GM13976 (cell line): ENCODE data around the gene OSBPL1A.

Experiments
- DNase-seq: peaks from one replicate; pipeline ENCODE4 v3.0.0; 2012; ENCODE audit warnings: low spot score
- CTCF ChIP-seq: IDR thresholded peaks from 2 replicates; pipeline ENCODE4 v1.5.1; 2012; ENCODE audit warnings: borderline replicate concordance, mild to moderate bottlenecking; ENCODE audit not compliant: insufficient read depth; ENCODE audit errors: extremely low read depth, missing control alignments, control extremely low read depth
- in situ Hi-C: fragments of 300-500 bp; cut with MboI; formaldehyde crosslinking; loops from one replicate; pipeline ENCODE4 v1.12.0; 2022; ENCODE audit warnings: low sequenced_read_pairs, mixed read lengths, inconsistent platforms; ENCODE audit not compliant: unreplicated experiment

The OSBPL1A gene

GRCh38 chr18:24244698-24245097, 152.9 kb downstream of the OSBPL1A start:
- in situ Hi-C loops: no loop called here
- no peak for TF ChIP-seq CTCF
- no peak for DNase-seq

- no peak for TF ChIP-seq CTCF
- in situ Hi-C loops: no loop called here
- no peak for DNase-seq
Measured at GRCh38 chr18:24243677-24244076, 153.9 kb downstream of the OSBPL1A start.

DNA sequence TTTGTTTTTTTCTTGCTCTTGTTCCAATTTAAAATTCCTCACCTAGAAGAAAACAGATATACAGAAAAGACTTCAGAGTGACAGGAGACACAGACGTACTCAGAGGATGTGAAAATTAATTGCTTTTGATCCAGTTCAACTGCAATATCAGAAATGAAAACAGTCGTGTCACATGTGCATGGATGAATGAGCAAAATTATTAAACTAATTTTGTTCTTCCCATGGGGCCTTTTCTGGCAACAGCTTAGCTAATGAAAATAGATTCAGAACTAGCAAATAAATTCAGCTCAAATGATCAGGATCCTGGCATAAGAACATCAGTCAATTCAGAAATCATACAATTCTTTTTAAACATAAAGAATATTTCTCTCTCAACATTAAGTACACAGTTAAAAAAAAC, 158.3 kb downstream of the OSBPL1A start:
- no peak for DNase-seq
- in situ Hi-C loops: no loop called here
- no peak for TF ChIP-seq CTCF

DNA sequence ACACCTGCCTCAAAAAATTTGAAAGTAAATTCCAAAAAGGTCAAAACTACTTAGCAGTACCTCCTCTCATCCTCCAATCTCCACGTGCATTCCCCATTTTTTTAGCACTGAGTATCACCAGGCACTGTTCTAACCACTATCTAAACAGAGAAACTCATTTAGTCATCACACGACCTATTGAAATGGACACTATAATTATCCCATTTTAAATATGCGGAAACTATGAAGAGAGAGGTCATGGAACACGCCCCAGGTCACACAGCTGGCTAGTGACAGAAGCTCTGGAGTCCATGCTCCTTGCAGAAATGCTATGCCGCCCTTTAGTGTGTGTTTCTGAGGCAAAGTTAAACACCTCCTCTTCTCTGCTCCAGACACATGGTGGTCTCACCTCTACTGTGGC, 159.2 kb downstream of the OSBPL1A start:
- TF ChIP-seq CTCF: no peak
- DNase-seq: no peak
- in situ Hi-C loops: no loop called here

- no peak for DNase-seq
- TF ChIP-seq CTCF: no peak
- in situ Hi-C loops: no loop called here
Measured at GRCh38 chr18:24234850-24235418, 162.7 kb downstream of the OSBPL1A start.

- DNase-seq: no peak
- in situ Hi-C loops: no loop called here
- no peak for TF ChIP-seq CTCF
Measured at GRCh38 chr18:24234330-24234729, 163.3 kb downstream of the OSBPL1A start.

DNA sequence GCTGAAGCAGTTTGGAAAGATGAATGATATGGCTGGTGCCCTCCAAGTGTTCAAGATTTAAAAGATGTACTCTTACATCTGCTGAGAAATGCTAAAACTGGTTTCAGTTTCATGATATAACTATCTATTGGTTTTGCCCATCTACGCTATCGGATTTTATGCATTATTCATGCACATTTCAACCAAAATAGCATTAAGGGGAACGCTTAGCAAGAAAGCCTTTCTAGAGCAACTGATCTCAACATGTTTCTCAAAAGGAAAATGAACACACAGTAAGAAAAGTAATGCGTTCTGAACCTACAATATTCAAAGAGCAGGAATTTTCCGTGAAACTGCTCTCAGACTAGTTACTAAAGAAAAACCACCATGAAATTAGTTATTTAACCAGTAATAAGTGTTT, 164.8 kb downstream of the OSBPL1A start:
- TF ChIP-seq CTCF: no peak
- in situ Hi-C loops: no loop called here
- DNase-seq: no peak
